Transverse colon (tissue), 4 donors: ENCODE data around the gene SYT1. TPM values are rescaled to one million over a fixed set of nuclear protein-coding genes. Genes with fewer than 3 reads are reported as not detected.

Experiments
- DNase-seq: peaks from one replicate; pipeline ENCODE4 v3.0.0-alpha.2; 2019
- H3K27ac ChIP-seq, 4 donors: fragments of 200-600 bp; sonication (generic); 2 replicates each; pipeline ENCODE4 v1.5.1; 2016 to 2018; ENCODE audit warnings: inconsistent platforms in 4 of 4
- H3K27me3 ChIP-seq: fragments of 200-600 bp; sonication (generic); 2 replicates; pipeline ENCODE4 v1.5.1; 2017; ENCODE audit warnings: inconsistent platforms
- H3K36me3 ChIP-seq, 4 donors: fragments of 200-600 bp; sonication (generic); 2 replicates each; pipeline ENCODE4 v1.5.1; 2017 to 2019; ENCODE audit warnings: inconsistent platforms in 4 of 4
- H3K4me1 ChIP-seq, 4 donors: fragments of 200-600 bp; sonication (generic); 2 replicates each; pipeline ENCODE4 v1.5.1; 2017 to 2020; ENCODE audit warnings: inconsistent platforms in 4 of 4
- H3K4me3 ChIP-seq, 4 donors: fragments of 200-600 bp; sonication (generic); 1 replicate in 1 of 4; 2 replicates in 3 of 4; pipeline versions ENCODE4 v1.5.1 to v1.6.1; 2017 to 2019; ENCODE audit warnings: inconsistent platforms in 4 of 4
- H3K9me3 ChIP-seq, 2 donors: fragments of 200-600 bp; sonication (generic); 2 replicates each; pipeline ENCODE4 v1.5.1; 2017 to 2019; ENCODE audit warnings: inconsistent platforms in 2 of 2
- CTCF ChIP-seq, 5 experiments: fragments of 200-600 bp in 3 of 5; fragments of 450-650 bp in 2 of 5; sonication (generic) in 3 of 5; IDR thresholded peaks; 1 replicate in 2 of 5; 2 replicates in 3 of 5; pipeline ENCODE4 v1.5.1; 2016 to 2017; ENCODE audit warnings: antibody characterized with exemption in 5 of 5, inconsistent platforms in 3 of 5, mild to moderate bottlenecking in 2 of 5, moderate library complexity in 1 of 5
- EP300 ChIP-seq: sonication (generic); formaldehyde crosslinking; IDR thresholded peaks from one replicate; pipeline ENCODE4 v1.6.1; 2017; ENCODE audit warnings: antibody characterized with exemption, low read depth
- POLR2A ChIP-seq: fragments of 450-650 bp; IDR thresholded peaks from one replicate; pipeline ENCODE4 v1.6.1; 2016; ENCODE audit warnings: antibody characterized with exemption, mild to moderate bottlenecking, moderate library complexity
- POLR2AphosphoS5 ChIP-seq, 3 donors: sonication (generic); formaldehyde crosslinking; IDR thresholded peaks; one replicate each; pipeline ENCODE4 v1.6.1; 2016; ENCODE audit warnings: antibody characterized with exemption in 3 of 3
- WGBS, 2 donors: methylation state at CpG; one replicate each; pipeline ENCODE4 v1.1.5; 2018; ENCODE audit warnings: low coverage in 1 of 2; 5-methylcytosine and 5-hydroxymethylcytosine counted together
- in situ Hi-C, 4 donors: fragments of 200-750 bp; cut with MboI; loops; one replicate each; pipeline versions ENCODE4 v1.15.0 to v1.15.1; 2017; ENCODE audit warnings: low sequenced_read_pairs in 3 of 4, low pct_ligation_motif_present in 1 of 4, low pct_unique_long_range_greater_than_20kb in 1 of 4
- intact Hi-C: fragments of 100-400 bp; cut with DNase I; formaldehyde crosslinking; loops from one replicate; pipeline ENCODE4 v1.15.1; 2023; ENCODE audit warnings: low total_unique reads
- total RNA-seq, 4 donors: library from RNA; depleted of rRNA; stranded (reverse); fragments of >200 nt; gene quantifications; one replicate each; pipeline ENCODE4 v1.1.0, GENCODE V29; 2016

Gene SYT1
- total RNA-seq, 4 donors from 2014 or later, result 0.60 to 4.9 (median 2.1) TPM

GRCh38 chr12:79098530-79098929, 234.0 kb downstream of the SYT1 start:
- H3K27ac ChIP-seq, result no peak overlapping the region
- no peaks in the 10 kb centered on the region for H3K4me1 ChIP-seq
- H3K4me3 ChIP-seq, result no peak overlapping the region
- H3K27me3 ChIP-seq, result no peaks in the 10 kb centered on the region
- in situ Hi-C loops (no loop called here), intact Hi-C loops (no loop called here)
- H3K9me3 ChIP-seq, result no peaks in the 10 kb centered on the region
- WGBS, 2 donors, result 50 to 56% methylated on average over 3 of the region's 3 CpGs
- TF ChIP-seq EP300, result no peak
- TF ChIP-seq POLR2A, result no peak
- TF ChIP-seq CTCF (IDR thresholded peaks at IDR 0.05), result no peak
- TF ChIP-seq POLR2AphosphoS5 (IDR thresholded peaks at IDR 0.05), result no peak
- DNase-seq, result no peak
- no peaks in the 10 kb centered on the region for H3K36me3 ChIP-seq

GRCh38 chr12:79108962-79109361, 244.4 kb downstream of the SYT1 start:
- no peak for TF ChIP-seq EP300
- TF ChIP-seq POLR2A, result no peak
- no peak for TF ChIP-seq CTCF (IDR thresholded peaks at IDR 0.05)
- no peak for TF ChIP-seq POLR2AphosphoS5 (IDR thresholded peaks at IDR 0.05)
- H3K4me1 ChIP-seq, result no peaks in the 10 kb centered on the region
- no peak overlapping the region for H3K27ac ChIP-seq
- DNase-seq, result peak; percentile 7
- no peak overlapping the region for H3K4me3 ChIP-seq
- H3K9me3 ChIP-seq, result no peaks in the 10 kb centered on the region
- in situ Hi-C loops (no loop called here), intact Hi-C loops (no loop called here)
- H3K27me3 ChIP-seq, result no peaks in the 10 kb centered on the region
- H3K36me3 ChIP-seq, result no peaks in the 10 kb centered on the region
- WGBS, 2 donors, result 63% methylated on average over 2 of the region's 2 CpGs; no CpG with 5 or more reads in 1 of the 2 donors

GRCh38 chr12:79114896-79115295, 250.3 kb downstream of the SYT1 start:
- intact Hi-C loops (no loop called here), in situ Hi-C loops (no loop called here)
- TF ChIP-seq CTCF (IDR thresholded peaks at IDR 0.05), result no peak
- no peak for TF ChIP-seq POLR2A
- no peak for TF ChIP-seq EP300
- no peak for TF ChIP-seq POLR2AphosphoS5 (IDR thresholded peaks at IDR 0.05)
- no peaks in the 10 kb centered on the region for H3K9me3 ChIP-seq
- no peaks in the 10 kb centered on the region for H3K27me3 ChIP-seq
- no peak overlapping the region for H3K27ac ChIP-seq
- H3K4me1 ChIP-seq, result no peaks in the 10 kb centered on the region
- no peak for DNase-seq
- no peak overlapping the region for H3K4me3 ChIP-seq
- no peaks in the 10 kb centered on the region for H3K36me3 ChIP-seq

GRCh38 chr12:79115743-79116142, 251.2 kb downstream of the SYT1 start:
- in situ Hi-C loops, result no loop called here
- TF ChIP-seq POLR2AphosphoS5 (IDR thresholded peaks at IDR 0.05) (no peak), EP300 (no peak), POLR2A (no peak), CTCF (IDR thresholded peaks at IDR 0.05) (no peak)
- intact Hi-C loops, result no loop called here

More at GRCh38 chr12:79115743-79116142, 251.2 kb downstream of the SYT1 start:
- Histone ChIP-seq H3K36me3 (no peaks in the 10 kb centered on the region), H3K27ac (no peak overlapping the region), H3K27me3 (no peaks in the 10 kb centered on the region), H3K9me3 (no peaks in the 10 kb centered on the region), H3K4me3 (no peak overlapping the region), H3K4me1 (no peaks in the 10 kb centered on the region)
- no peak for DNase-seq
